Endometrial microvascular endothelial cells (primary cell): ENCODE data around the gene VPS36. TPM values are rescaled to one million over a fixed set of nuclear protein-coding genes. Genes with fewer than 3 reads are reported as not detected.
"Not testable (repeated sequence)": the region's sequence is repeated elsewhere in the genome, so short reads cannot be mapped to it uniquely, and the experiment has no call there.

Source experiments
- in situ Hi-C: cut with HindIII; loops from 2 replicates; pipeline ENCODE4 v1.10.0; 2017; ENCODE audit warnings: low sequenced_read_pairs, low pct_unique_long_range_greater_than_20kb; ENCODE audit errors: inconsistent ontology term
- total RNA-seq: library from RNA; depleted of rRNA; stranded (reverse); fragments of >200 nt; gene quantifications from one replicate; pipeline ENCODE4 v1.2.3, GENCODE V29; 2015; ENCODE audit errors: inconsistent ontology term

The VPS36 gene
- total RNA-seq, 1 donor from 2014 or later = 43.4 TPM

GRCh38 chr13:52447815-52448552 lies 2.5 kb downstream of the VPS36 start:
- in situ Hi-C loops = no loop called here

GRCh38 chr13:52447354-52447753 lies 3.1 kb downstream of the VPS36 start:
- in situ Hi-C loops = no loop called here

GRCh38 chr13:52446265-52446664 lies 4.2 kb downstream of the VPS36 start:
- in situ Hi-C loops = no loop called here

GRCh38 chr13:52432456-52432855 lies 18.0 kb downstream of the VPS36 start:
- in situ Hi-C loops = no loop called here

- in situ Hi-C loops = no loop called here
Measured at GRCh38 chr13:52428295-52428694, 22.1 kb downstream of the VPS36 start.

GRCh38 chr13:52421216-52421615 lies 29.2 kb downstream of the VPS36 start:
- in situ Hi-C loops = no loop called here

DNA sequence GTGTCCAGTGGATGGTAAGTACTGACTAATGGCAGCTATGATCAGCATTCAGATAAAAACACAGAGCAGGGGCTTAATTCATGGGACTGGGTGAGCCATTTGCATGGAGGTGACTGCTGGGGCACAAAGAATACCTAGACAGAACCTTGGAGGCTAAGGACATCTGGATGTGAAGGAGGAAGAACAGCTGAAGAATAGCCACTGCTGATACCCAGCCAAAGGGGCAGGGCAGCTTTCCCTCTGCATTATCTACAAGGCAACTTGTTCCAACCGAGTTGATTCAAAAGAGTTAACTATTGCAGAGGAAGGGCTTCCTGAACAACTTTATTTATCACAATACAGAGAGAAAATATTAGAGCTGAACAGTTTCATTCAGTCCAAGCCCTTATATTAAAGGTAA lies 31.4 kb downstream of the VPS36 start:
- in situ Hi-C loops = no loop called here

DNA sequence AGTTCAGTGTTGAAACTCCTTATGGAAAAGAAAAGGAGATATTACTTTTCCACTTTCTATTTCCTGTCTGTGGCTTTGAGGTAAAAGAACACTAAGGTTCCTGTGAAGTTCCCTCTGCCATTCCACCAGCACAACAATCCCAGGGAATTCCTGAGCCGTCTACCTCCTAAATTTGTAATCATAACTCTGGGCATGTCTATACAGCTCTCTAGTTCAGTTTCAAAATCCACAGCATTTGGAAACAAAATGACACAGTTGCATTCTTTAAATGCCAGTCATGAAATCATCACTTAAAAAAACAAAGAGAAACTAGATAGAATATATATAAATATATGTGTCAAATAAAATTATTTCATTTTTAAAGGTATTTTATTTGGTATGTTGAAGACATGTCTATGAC lies 35.5 kb downstream of the VPS36 start:
- in situ Hi-C loops = no loop called here

DNA sequence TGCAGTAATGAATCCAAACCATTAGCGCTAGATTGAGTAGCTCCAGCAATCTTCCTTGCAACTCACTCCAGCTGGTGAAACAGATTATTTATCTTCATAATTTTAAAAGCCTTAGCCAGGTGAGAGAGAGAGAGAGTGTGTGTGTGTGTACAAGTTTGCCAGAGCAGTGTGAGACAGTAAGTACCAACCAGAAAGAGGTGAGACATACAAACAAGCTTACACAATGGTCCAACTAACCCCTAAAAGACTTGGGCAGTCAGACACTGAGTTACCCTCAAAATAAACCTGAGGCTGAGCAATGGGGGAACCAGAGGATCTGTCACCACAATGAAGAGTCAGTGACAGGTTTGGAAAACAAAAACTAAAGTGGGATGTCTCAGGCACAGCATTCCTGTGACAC lies 36.4 kb downstream of the VPS36 start:
- in situ Hi-C loops = no loop called here

DNA sequence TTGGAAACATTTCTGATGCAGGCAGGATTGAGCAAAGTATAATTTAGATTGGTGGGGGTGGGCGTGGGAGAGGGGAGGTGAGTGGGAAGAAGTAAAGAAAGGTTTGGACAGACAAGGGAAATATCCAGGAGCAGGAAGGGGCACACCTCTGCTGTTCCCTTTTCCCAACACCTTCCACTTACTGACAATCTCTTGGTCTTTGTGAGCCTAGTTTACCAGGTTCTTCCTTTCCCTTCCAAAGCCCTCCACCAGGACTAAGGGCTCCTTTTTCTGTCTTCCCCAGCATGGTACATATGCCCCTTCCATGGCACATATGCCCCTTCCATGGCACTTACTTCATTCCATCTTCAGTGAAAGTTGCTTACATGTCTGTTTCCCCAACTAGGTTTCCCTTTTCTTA lies 38.3 kb downstream of the VPS36 start:
- in situ Hi-C loops = no loop called here

DNA sequence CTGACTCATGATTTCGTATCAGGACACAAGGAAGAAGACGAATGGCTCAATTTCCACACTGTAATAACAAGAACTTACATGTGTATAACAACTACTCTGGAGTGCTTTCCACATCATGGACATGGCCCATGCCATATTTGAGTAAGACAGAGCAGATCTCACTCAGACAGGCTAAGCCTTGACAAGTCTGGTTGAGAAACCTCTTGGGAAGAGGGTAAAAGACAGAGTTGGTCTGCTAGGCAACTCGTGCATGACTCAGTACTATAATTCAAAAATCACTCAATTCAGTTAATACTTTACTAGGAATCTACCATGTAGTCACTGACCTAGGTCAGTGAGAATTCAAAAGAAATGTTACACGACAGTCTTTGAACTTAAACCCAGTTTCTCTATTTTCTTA lies 38.8 kb downstream of the VPS36 start:
- in situ Hi-C loops = no loop called here

- in situ Hi-C loops = not testable (repeated sequence)
Measured at GRCh38 chr13:52408071-52408658, 42.3 kb downstream of the VPS36 start.

DNA sequence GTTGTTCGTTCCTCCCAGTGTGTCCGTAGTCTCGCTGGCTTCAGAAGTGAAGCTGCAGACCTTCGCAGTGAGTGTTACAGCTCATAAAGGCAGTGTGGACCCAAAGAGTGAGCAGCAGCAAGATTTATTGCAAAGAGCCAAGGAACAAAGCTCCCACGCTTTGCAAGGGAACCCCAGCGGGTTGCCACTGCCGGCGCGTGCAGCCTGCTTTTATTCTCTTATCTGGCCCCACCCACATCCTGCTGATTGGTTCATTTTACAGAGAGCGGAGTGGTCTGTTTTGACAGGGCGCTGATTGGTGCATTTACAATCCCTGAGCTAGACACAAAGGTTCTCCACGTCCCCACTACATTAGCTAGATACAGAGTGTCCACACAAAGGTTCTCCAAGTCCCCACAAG lies 43.0 kb downstream of the VPS36 start:
- in situ Hi-C loops = not testable (repeated sequence)

- in situ Hi-C loops = no loop called here
Measured at GRCh38 chr13:52406629-52407028, 43.8 kb downstream of the VPS36 start.

DNA sequence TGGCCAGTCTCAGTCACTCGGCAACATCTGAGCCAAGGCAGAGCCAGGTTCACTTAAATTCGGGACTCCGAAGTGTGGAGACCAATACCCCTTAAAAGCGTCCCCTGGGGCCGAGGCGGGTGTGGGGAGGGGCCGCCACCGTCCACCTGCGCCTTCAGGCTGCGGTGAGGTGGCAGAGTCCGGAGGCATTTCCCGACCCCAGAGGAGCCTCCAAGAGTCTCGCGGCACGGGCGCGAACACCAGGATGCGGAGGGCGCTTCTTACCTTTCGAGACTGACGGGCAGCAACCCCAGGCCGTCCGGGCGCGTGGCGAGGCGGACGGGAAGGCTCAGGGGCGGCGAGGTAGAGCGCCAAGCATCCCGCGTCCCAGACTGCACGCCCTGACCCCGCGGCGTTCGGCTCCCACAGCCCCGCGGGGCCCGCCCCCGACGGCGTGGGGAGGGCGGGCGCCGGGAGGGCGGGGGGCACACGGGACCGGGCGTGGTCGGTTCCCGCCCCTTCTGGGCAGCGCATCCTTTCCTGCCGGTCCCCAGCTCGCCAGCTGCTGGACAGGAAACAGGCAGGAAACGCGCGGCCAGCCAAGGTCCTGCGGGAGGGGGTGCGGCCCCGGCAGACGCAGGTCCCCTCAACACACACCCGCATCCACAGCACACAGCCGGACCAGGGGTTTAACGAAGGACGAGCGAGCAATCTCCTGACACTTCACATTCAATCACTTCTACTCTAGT lies 44.5 kb downstream of the VPS36 start, which contains the start of gene THSD1:
TSS of gene THSD1 (minus strand) at position 406 of the 728 bp plus-strand sequence. CDS start 3,572 bp downstream, outside the sequence.
- in situ Hi-C loops = no loop called here

- in situ Hi-C loops = no loop called here
Measured at GRCh38 chr13:52405369-52405766, 45.1 kb downstream of the VPS36 start.

DNA sequence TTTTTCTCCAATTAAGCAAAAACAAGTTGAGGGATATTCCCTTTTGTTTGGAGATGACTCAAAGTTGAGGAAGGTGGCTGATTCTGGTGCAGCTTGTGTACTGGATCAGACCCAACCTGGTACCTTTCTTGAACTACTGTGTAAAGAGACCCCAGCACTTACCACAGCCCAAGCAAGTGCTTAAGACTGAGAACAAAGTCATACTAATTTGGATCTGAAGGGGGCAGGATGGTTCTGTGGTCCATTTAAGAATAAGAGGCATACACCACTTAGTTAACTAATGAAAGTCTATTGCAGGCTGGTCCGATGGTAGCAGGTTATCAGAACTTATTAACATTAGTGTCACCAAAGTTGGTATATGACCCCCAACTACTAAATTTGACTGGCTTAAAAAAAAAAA lies 50.7 kb downstream of the VPS36 start:
- in situ Hi-C loops = no loop called here

- in situ Hi-C loops = no loop called here
Measured at GRCh38 chr13:52399046-52399445, 51.4 kb downstream of the VPS36 start.

GRCh38 chr13:52395704-52396103 lies 54.7 kb downstream of the VPS36 start:
- in situ Hi-C loops = no loop called here

DNA sequence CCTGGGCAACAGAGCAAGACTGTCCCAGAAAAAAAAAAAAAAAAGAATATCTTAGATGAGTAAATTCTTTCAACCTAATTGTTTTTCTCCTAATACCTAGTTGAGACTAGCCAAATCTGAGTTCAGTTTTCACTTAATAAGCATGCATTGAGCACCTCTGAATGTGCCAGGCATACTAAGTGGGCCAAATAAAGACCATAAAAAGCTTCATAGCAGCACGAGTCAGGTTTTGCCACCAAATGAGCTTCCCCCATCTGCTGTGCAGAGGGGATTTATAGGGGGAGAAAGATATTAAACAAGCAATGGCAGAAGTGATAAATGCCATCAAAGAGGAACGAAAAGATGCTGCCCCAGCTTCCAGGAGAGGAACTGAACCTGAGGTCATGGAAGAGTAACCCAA lies 55.8 kb downstream of the VPS36 start:
- in situ Hi-C loops = no loop called here
